ENCODE measurements around the gene LRRC75A.

- TF ChIP-seq CTCF (IDR thresholded peaks at IDR 0.05; ENCODE audit: low read depth, low read length) (no peak), EZH2phosphoT487 (IDR thresholded peaks at IDR 0.05; ENCODE audit: low read depth) (no peak)
Measured at GRCh38 chr17:16456742-16457316, 35.2 kb downstream of the LRRC75A start.

All from OCI-LY3 (cell line).